Epithelial cell of esophagus (primary cell): ENCODE measurements around the gene BABAM2.

Experiments used
- DNase-seq: peaks from one replicate; pipeline ENCODE4 v3.0.0; 2010; ENCODE audit warnings: low read depth
- H3K4me3 ChIP-seq: 2 replicates; pipeline ENCODE4 v1.5.1; 2011; ENCODE audit warnings: mild to moderate bottlenecking, low read length, control low read depth
- CTCF ChIP-seq: IDR thresholded peaks from 2 replicates; pipeline ENCODE4 v1.5.1; 2011; ENCODE audit warnings: low read depth, mild to moderate bottlenecking, low read length, control low read depth, inconsistent platforms; ENCODE audit not compliant: insufficient read depth; ENCODE audit errors: missing control alignments

BABAM2 gene

GRCh38 chr2:28342081-28342967, 451.8 kb downstream of the BABAM2 start:
- no peak for TF ChIP-seq CTCF
- H3K4me3 ChIP-seq = no peak overlapping the region
- no peak for DNase-seq

- no peak for DNase-seq
- no peak for TF ChIP-seq CTCF
- no peak overlapping the region for H3K4me3 ChIP-seq
These were observed 452.8 kb downstream of the BABAM2 start for GRCh38 chr2:28343184-28343942.

- TF ChIP-seq CTCF = no peak
- no peak overlapping the region for H3K4me3 ChIP-seq
- no peak for DNase-seq
These were observed 453.6 kb downstream of the BABAM2 start for GRCh38 chr2:28343971-28344715.

GRCh38 chr2:28344756-28345373, 454.3 kb downstream of the BABAM2 start:
- H3K4me3 ChIP-seq = no peak overlapping the region
- no peak for DNase-seq
- TF ChIP-seq CTCF = no peak

- no peak for TF ChIP-seq CTCF
- DNase-seq = no peak
- H3K4me3 ChIP-seq = no peak overlapping the region
These were observed 455.1 kb downstream of the BABAM2 start for GRCh38 chr2:28345619-28346018.

- TF ChIP-seq CTCF = no peak
- no peak overlapping the region for H3K4me3 ChIP-seq
- DNase-seq = no peak
These were observed 456.1 kb downstream of the BABAM2 start for GRCh38 chr2:28346587-28346986.
